ENCODE measurements around the gene CYP2D6. TPM values are rescaled to one million over a fixed set of nuclear protein-coding genes. Genes with fewer than 3 reads are reported as not detected.
"Not testable (repeated sequence)": the region's sequence is repeated elsewhere in the genome, so short reads cannot be mapped to it uniquely, and the experiment has no call there.

The CYP2D6 gene
- total RNA-seq, 1 donor = not detected

DNA sequence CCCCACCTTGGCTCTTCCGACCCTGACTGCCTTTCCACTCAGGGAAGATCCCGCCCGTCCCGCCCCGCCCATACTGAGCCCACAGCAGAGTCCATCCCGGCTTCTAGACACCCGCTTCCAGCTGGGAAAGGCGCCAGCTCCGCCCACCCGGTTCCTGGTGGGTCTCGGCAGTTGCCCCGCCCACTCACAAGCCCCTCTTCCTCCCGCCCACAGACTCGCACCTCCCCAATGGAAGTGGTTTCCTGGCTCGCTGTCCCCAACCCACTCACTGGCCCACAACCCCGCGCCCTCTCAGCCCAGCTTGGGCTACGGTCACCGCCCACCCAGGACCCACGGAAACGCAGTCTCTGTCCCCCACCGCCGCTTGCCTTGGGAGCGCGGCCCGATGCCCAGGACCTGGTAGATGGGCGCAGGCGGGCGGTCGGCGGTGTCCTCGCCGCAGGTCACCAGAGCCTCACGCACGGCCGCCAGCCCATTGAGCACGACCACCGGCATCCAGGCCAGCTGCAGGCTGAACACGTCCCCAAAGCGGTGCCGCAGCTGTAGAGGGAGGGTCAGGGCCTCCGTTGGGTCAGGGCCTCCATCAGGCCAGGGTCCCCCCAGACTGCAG lies 22.2 kb upstream of the CYP2D6 start:
- TF ChIP-seq CTCF (IDR thresholded peaks at IDR 0.05; ENCODE audit: insufficient read depth, low read length) = no peak
- no peak overlapping the region for H3K4me3 ChIP-seq (ENCODE audit: low read depth, low read length)
- DNase-seq (ENCODE audit: low read depth) = no peak

DNA sequence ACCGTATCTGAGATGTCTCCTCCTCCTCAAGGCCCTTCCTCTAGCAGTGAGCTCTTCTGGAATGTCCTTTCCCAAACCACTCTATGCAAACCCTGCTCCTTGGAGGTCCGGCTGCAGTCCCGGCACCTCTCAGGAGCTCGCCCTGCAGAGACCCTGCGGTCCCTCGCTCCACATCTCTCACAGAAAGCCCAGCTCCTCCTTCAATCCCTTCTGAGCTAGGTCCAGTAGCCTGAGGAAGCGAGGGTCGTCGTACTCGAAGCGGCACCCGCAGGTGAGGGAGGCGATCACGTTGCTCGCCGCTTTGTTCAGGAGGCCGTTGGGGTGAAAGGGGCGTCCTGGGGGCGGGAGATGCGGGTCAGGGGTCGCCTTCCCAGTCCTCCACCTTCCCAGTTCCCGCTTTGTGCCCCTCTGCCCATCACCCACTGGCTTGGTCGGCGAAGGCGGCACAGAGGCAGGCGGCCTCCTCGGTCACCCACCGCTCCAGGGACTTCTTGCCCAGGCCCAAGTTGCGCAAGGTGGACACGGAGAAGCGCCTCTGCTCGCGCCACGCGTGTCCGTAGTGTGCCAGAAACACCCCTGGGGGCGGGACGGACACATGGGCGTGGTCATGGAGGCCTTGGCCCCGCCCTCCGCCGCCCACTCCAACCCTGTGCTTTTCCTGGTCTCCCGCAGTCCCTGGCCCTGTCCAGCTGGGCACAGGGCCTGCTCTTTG lies 21.5 kb upstream of the CYP2D6 start:
- TF ChIP-seq CTCF (IDR thresholded peaks at IDR 0.05; ENCODE audit: insufficient read depth, low read length) = no peak
- no peak for DNase-seq (ENCODE audit: low read depth)
- no peak overlapping the region for H3K4me3 ChIP-seq (ENCODE audit: low read depth, low read length)

GRCh38 chr22:42150727-42151590 lies 20.3 kb upstream of the CYP2D6 start:
- H3K4me3 ChIP-seq (ENCODE audit: low read depth, low read length) = no peak overlapping the region
- TF ChIP-seq CTCF (IDR thresholded peaks at IDR 0.05; ENCODE audit: insufficient read depth, low read length) = no peak
- no peak for DNase-seq (ENCODE audit: low read depth)

DNA sequence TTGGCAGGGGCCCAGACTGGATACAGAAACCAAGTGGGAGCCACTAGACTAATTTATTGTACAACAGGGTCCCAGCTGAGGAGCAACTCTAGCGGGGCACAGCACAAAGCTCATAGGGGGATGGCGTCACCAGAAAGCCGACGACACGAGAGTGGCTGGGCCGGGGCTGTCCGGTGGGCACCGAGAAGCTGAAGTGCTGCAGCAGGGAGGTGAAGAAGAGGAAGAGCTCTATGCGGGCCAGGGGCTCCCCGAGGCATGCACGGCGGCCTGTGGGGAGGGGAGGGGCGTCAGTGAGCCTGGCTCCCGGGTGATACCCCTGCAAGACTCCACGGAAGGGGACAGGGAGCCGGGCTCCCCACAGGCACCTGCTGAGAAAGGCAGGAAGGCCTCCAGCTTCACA lies 19.2 kb upstream of the CYP2D6 start:
- H3K4me3 ChIP-seq (ENCODE audit: low read depth, low read length) = not testable (repeated sequence)

GRCh38 chr22:42145175-42145574 lies 14.6 kb upstream of the CYP2D6 start:
- TF ChIP-seq CTCF (IDR thresholded peaks at IDR 0.05; ENCODE audit: insufficient read depth, low read length) = no peak
- no peak for DNase-seq (ENCODE audit: low read depth)

More for the DNA sequence above, 19.2 kb upstream of the CYP2D6 start:
- not testable (repeated sequence) for DNase-seq (ENCODE audit: low read depth)

GRCh38 chr22:42143859-42144822 lies 13.5 kb upstream of the CYP2D6 start:
- not testable (repeated sequence) for DNase-seq (ENCODE audit: low read depth); H3K4me3 ChIP-seq (ENCODE audit: low read depth, low read length)

More at GRCh38 chr22:42145175-42145574, 14.6 kb upstream of the CYP2D6 start:
- H3K4me3 ChIP-seq (ENCODE audit: low read depth, low read length) = no peak overlapping the region

DNA sequence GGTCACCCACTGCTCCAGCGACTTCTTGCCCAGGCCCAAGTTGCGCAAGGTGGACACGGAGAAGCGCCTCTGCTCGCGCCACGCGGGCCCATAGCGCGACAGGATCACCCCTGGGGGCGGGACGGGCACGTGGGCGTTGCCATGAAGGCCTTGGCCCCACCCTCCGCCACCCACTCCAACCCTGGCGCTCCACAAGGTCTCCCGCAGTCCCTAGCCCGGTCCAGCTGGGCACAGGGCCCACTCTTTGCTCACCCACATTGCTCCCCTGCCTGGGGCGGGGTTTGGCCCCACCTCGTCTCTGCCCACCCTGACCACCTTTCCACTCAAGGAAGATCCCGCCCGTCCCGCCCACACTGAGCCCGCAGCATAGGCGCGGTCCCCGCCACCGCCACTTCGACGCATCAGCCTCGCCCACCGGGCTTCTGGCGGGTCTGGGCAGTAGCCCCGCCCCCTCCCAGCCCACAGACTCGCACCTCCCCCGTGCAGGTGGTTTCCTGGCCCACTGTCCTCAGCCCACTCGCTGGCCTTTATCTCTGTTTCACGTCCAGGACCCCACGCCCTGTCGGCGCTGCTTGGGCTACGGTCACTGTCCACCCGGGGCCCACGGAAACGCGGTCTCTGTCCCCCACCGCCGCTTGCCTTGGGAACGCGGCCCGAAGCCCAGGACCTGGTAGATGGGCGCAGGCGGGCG lies 12.3 kb upstream of the CYP2D6 start:
- no peak for DNase-seq (ENCODE audit: low read depth)
- no peak for TF ChIP-seq CTCF (IDR thresholded peaks at IDR 0.05; ENCODE audit: insufficient read depth, low read length)
- no peak overlapping the region for H3K4me3 ChIP-seq (ENCODE audit: low read depth, low read length)

DNA sequence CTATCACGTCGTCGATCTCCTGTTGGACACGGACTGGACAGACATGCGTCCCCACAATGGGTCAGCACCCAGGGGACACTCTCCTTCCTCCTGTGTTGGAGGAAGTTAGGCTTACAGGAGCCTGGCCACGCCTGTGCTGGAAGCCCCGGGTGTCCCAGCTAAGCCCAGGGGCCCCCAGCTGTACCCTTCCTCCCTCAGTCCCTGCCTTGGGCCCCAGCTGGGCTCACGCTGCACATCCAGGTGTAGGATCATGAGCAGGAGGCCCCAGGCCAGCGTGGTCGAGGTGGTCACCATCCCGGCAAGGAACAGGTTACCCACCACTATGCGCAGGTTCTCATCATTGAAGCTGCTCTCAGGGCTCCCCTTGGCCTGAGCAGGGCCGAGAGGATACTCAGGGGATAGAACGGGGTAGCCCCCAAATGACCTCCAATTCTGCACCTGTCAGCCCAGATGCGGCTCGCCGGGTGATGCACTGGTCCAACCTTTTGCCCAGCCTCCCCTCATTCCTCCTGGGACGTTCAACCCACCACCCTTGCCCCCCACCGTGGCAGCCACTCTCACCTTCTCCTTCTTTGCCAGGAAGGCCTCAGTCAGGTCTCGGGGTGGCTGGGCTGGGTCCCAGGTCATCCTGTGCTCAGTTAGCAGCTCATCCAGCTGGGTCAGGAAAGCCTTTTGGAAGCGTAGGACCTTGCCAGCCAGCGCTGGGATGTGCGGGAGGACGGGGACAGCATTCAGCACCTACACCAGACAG lies 10.9 kb upstream of the CYP2D6 start:
- DNase-seq (ENCODE audit: low read depth); H3K4me3 ChIP-seq (ENCODE audit: low read depth, low read length): not testable (repeated sequence)

GRCh38 chr22:42140153-42140552 lies 9.5 kb upstream of the CYP2D6 start:
- DNase-seq (ENCODE audit: low read depth); H3K4me3 ChIP-seq (ENCODE audit: low read depth, low read length): not testable (repeated sequence)

DNA sequence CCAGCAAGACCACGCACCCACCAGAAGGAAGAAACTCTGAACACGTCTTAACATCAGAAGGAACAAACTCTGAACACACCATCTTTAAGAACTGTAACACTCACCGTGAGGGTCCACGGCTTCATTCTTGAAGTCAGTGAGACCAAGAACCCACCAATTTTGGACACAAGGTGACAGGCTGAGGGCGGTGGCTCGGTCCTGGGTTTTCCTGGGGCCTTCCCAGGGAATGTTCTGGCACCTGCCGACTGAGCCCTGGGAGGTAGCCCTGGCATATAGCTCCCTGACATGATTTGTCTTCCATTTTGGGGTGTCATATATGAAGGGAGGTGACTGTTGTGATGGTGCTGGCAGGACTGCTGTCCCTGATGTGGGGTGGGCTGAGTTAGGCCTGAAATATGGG lies 8.9 kb upstream of the CYP2D6 start:
- not testable (repeated sequence) for H3K4me3 ChIP-seq (ENCODE audit: low read depth, low read length); DNase-seq (ENCODE audit: low read depth)

All from fibroblast of the aortic adventitia (primary cell).